Tibial nerve (tissue), 4 donors: ENCODE measurements around the gene CALR. TPM values are rescaled to one million over a fixed set of nuclear protein-coding genes. Genes with fewer than 3 reads are reported as not detected.

Experiments used
- DNase-seq, 2 donors: peaks; one replicate each; pipeline ENCODE4 v3.0.0-alpha.2; 2019; ENCODE audit warnings: low spot score in 2 of 2
- H3K27ac ChIP-seq, 4 donors: fragments of 200-600 bp; sonication (generic) in 3 of 4; one replicate each; pipeline ENCODE4 v1.5.1; 2017 to 2019; ENCODE audit warnings: mild to moderate bottlenecking in 1 of 4
- H3K27me3 ChIP-seq, 2 donors: fragments of 200-600 bp; sonication (generic) in 1 of 2; one replicate each; pipeline versions ENCODE4 v1.5.1 to v1.6.0; 2017 to 2019
- H3K36me3 ChIP-seq, 3 donors: fragments of 200-600 bp; sonication (generic); one replicate each; pipeline ENCODE4 v1.5.1; 2018 to 2019
- H3K4me1 ChIP-seq, 4 donors: fragments of 200-600 bp; sonication (generic) in 3 of 4; one replicate each; pipeline ENCODE4 v1.5.1; 2017 to 2019
- H3K4me3 ChIP-seq, 4 donors: fragments of 200-600 bp; sonication (generic) in 3 of 4; one replicate each; pipeline ENCODE4 v1.5.1; 2017 to 2019; ENCODE audit warnings: mild to moderate bottlenecking in 1 of 4, moderate library complexity in 1 of 4
- H3K9me3 ChIP-seq, 4 donors: fragments of 200-600 bp; sonication (generic) in 3 of 4; one replicate each; pipeline ENCODE4 v1.5.1; 2017 to 2019
- CTCF ChIP-seq, 5 experiments: fragments of 200-600 bp in 3 of 5; fragments of 450-650 bp in 2 of 5; sonication (generic) in 3 of 5; IDR thresholded peaks; one replicate each; pipeline ENCODE4 v1.5.1; 2016 to 2019; ENCODE audit warnings: antibody characterized with exemption in 5 of 5, mild to moderate bottlenecking in 3 of 5, moderate library complexity in 2 of 5
- EP300 ChIP-seq, 2 donors: sonication (generic); formaldehyde crosslinking; IDR thresholded peaks; one replicate each; pipeline ENCODE4 v1.6.1; 2017; ENCODE audit warnings: antibody characterized with exemption in 2 of 2, mild to moderate bottlenecking in 1 of 2
- POLR2A ChIP-seq, 2 donors: fragments of 450-650 bp; IDR thresholded peaks; one replicate each; pipeline ENCODE4 v1.6.1; 2017; ENCODE audit warnings: antibody characterized with exemption in 2 of 2, mild to moderate bottlenecking in 2 of 2, moderate library complexity in 2 of 2
- WGBS, 2 donors: methylation state at CpG; one replicate each; pipeline ENCODE4 v1.1.5; 2018; 5-methylcytosine and 5-hydroxymethylcytosine counted together
- total RNA-seq, 4 donors: library from RNA; depleted of rRNA; stranded (reverse); fragments of >200 nt; gene quantifications; one replicate each; pipeline ENCODE4 v1.1.0, GENCODE V29; 2016

Gene CALR
- total RNA-seq, 4 donors from 2014 or later = 173 to 398 (median 313) TPM

- peak overlapping the region in 3 of 4 donors; percentile 19 to 46 (median 40) for H3K27ac ChIP-seq
- no peaks in the 10 kb centered on the region for H3K27me3 ChIP-seq
- peak; percentile 59 to 81 for DNase-seq
- peaks cover 0 to 7% (median 4%) of the 10 kb centered on the region in 4 donors for H3K4me1 ChIP-seq
- no peaks in the 10 kb centered on the region for H3K36me3 ChIP-seq
- H3K9me3 ChIP-seq = no peaks in the 10 kb centered on the region
- peak; percentile 85 to 99 (median 88) for TF ChIP-seq CTCF (IDR thresholded peaks at IDR 0.05)
- no peak for TF ChIP-seq POLR2A (IDR thresholded peaks at IDR 0.05)
- TF ChIP-seq EP300 (IDR thresholded peaks at IDR 0.05) = peak in 1 of 2 donors; percentile 26
- peak overlapping the region; percentile 27 to 66 (median 54) for H3K4me3 ChIP-seq
- WGBS, 2 donors = 1 to 2% methylated on average over 26 to 33 of the region's 34 CpGs
Measured at GRCh38 chr19:12965017-12965811, 26.8 kb downstream of the CALR start.

GRCh38 chr19:12965812-12966135 is 27.4 kb downstream of the CALR start:
- Histone ChIP-seq H3K27ac (peak overlapping the region in 1 of 4 donors; percentile 19), H3K4me3 (peak overlapping the region in 2 of 4 donors; percentile 53 to 56), H3K27me3 (no peaks in the 10 kb centered on the region), H3K36me3 (no peaks in the 10 kb centered on the region), H3K9me3 (no peaks in the 10 kb centered on the region), H3K4me1 (peaks cover 0 to 7% (median 4%) of the 10 kb centered on the region in 4 donors)
- no peak for DNase-seq
- TF ChIP-seq CTCF (IDR thresholded peaks at IDR 0.05) (no peak), EP300 (IDR thresholded peaks at IDR 0.05) (no peak), POLR2A (IDR thresholded peaks at IDR 0.05) (no peak)
- WGBS, 2 donors = 48 to 50% methylated on average over 8 of the region's 8 CpGs

GRCh38 chr19:12967907-12968306 is 29.5 kb downstream of the CALR start:
- no peak for TF ChIP-seq EP300 (IDR thresholded peaks at IDR 0.05)
- TF ChIP-seq POLR2A (IDR thresholded peaks at IDR 0.05) = no peak
- no peak for TF ChIP-seq CTCF (IDR thresholded peaks at IDR 0.05)
- H3K36me3 ChIP-seq = no peaks in the 10 kb centered on the region
- no peaks in the 10 kb centered on the region for H3K27me3 ChIP-seq
- H3K4me3 ChIP-seq = no peak overlapping the region
- H3K9me3 ChIP-seq = no peaks in the 10 kb centered on the region
- 83 to 90% methylated on average over 5 of the region's 5 CpGs for WGBS, 2 donors
- DNase-seq = no peak
- H3K4me1 ChIP-seq = peaks cover 0 to 7% (median 4%) of the 10 kb centered on the region in 4 donors
- H3K27ac ChIP-seq = no peak overlapping the region

- WGBS, 2 donors = 38% methylated on average over 12 to 13 of the region's 14 CpGs
- Histone ChIP-seq H3K36me3 (no peaks in the 10 kb centered on the region), H3K9me3 (no peaks in the 10 kb centered on the region), H3K27ac (no peak within 1 kb of the TSS), H3K4me3 (no peak within 1 kb of the TSS), H3K27me3 (no peaks in the 10 kb centered on the region), H3K4me1 (peaks cover 0 to 7% (median 4%) of the 10 kb centered on the region in 4 donors)
- TF ChIP-seq CTCF (IDR thresholded peaks at IDR 0.05) (no peak), EP300 (IDR thresholded peaks at IDR 0.05) (no peak), POLR2A (IDR thresholded peaks at IDR 0.05) (no peak)
- no peak for DNase-seq
Measured at GRCh38 chr19:12969292-12969988, 31.0 kb downstream of the CALR start, which contains the start of gene DAND5. Gene DAND5, plus strand, starts transcription at chr19:12969576. Its CDS starts 85 bp downstream, at chr19:12969661.
